Posterior vena cava (tissue), 2 donors: ENCODE data around the gene KIAA1328. TPM values are rescaled to one million over a fixed set of nuclear protein-coding genes. Genes with fewer than 3 reads are reported as not detected.

Source experiments
- total RNA-seq, 2 donors: library from RNA; stranded (reverse); fragmentation: NEBNext Ultra II Directional; extraction: Animal tissue kit (Norgen Biotek cat#: 25700); gene quantifications; one replicate each; pipeline ENCODE4 v1.2.1, GENCODE V29; 2021
- donor health status: DM: yes; HTN: yes; CAD: no.
- donor health status: DM: yes; HTN: yes; CAD: no.

KIAA1328 gene
- total RNA-seq, 2 donors from 2014 or later = 11.7 to 13.2 TPM

Other genes with a start within 250 kb of the KIAA1328 start
- 10 to 100 TPM; 57.7 to 67.8 TPM for gene TPGS2, start 125 bp upstream of the KIAA1328 start, total RNA-seq